ENCODE data around the gene FRRS1. TPM values are rescaled to one million over a fixed set of nuclear protein-coding genes. Genes with fewer than 3 reads are reported as not detected.

The FRRS1 gene
- total and polyA plus RNA-seq, 2 experiments from 2014 or later = 0.34 to 6.8 TPM

DNA sequence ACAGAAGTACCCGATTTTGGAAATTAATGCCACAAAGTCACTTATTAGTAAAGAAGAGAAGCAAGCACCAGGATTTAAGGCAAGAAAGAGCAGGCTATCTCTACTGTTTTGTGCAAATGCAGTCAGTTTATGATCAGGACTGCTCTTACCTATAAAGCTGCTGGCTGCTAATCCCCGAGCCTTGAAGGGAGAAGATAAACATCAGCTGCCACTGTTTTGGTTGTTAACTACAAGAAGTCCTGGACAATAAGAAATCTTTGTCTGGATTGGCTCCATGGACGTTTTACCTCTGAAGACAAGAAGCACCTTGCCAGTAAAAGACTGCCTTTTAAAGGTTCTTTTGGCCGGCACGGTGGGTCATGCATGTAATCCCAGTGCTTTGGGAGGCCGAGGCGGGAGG lies 21.4 kb downstream of the FRRS1 start:
- no peaks in the 10 kb centered on the region for H3K79me2 ChIP-seq (replicated peaks; ENCODE audit: insufficient read depth)
- H3K9me2 ChIP-seq (ENCODE audit: insufficient read depth) = no peaks in the 10 kb centered on the region
- H2AFZ ChIP-seq = no peak overlapping the region
- H3K27me3 ChIP-seq (ENCODE audit: insufficient read depth) = no peaks in the 10 kb centered on the region
- no peaks in the 10 kb centered on the region for H4K20me1 ChIP-seq (replicated peaks; ENCODE audit: insufficient read depth)
- Mint-ChIP-seq H3K27ac (no peak overlapping the region), H3K36me3 (ENCODE audit: low read depth) (peaks cover 9% of the 10 kb centered on the region; the same call in 1 of the 3 replicates), H3K9me3 (no peaks in the 10 kb centered on the region), H3K27me3 (ENCODE audit: insufficient read depth, low read depth, poor library complexity) (peaks cover 2% of the 10 kb centered on the region), H3K4me3 (no peak overlapping the region), H3K4me1 (peaks cover 8% of the 10 kb centered on the region; the same call in 1 of the 3 replicates)
- H3K36me3 ChIP-seq (ENCODE audit: insufficient read depth) = no peaks in the 10 kb centered on the region
- DNase-seq (ENCODE audit: low spot score) (no peak), ATAC-seq (no peak)
- H3K4me2 ChIP-seq = no peak overlapping the region
- H3K4me3 ChIP-seq = no peak overlapping the region
- H3F3A ChIP-seq (replicated peaks; ENCODE audit: low read depth) = no peaks in the 10 kb centered on the region
- TF ChIP-seq, protein P1, sequence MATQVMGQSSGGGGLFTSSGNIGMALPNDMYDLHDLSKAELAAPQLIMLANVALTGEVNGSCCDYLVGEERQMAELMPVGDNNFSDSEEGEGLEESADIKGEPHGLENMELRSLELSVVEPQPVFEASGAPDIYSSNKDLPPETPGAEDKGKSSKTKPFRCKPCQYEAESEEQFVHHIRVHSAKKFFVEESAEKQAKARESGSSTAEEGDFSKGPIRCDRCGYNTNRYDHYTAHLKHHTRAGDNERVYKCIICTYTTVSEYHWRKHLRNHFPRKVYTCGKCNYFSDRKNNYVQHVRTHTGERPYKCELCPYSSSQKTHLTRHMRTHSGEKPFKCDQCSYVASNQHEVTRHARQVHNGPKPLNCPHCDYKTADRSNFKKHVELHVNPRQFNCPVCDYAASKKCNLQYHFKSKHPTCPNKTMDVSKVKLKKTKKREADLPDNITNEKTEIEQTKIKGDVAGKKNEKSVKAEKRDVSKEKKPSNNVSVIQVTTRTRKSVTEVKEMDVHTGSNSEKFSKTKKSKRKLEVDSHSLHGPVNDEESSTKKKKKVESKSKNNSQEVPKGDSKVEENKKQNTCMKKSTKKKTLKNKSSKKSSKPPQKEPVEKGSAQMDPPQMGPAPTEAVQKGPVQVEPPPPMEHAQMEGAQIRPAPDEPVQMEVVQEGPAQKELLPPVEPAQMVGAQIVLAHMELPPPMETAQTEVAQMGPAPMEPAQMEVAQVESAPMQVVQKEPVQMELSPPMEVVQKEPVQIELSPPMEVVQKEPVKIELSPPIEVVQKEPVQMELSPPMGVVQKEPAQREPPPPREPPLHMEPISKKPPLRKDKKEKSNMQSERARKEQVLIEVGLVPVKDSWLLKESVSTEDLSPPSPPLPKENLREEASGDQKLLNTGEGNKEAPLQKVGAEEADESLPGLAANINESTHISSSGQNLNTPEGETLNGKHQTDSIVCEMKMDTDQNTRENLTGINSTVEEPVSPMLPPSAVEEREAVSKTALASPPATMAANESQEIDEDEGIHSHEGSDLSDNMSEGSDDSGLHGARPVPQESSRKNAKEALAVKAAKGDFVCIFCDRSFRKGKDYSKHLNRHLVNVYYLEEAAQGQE (IDR thresholded peaks at IDR 0.05; ENCODE audit: unreplicated experiment) = no peak
- TF ChIP-seq, protein P2, sequence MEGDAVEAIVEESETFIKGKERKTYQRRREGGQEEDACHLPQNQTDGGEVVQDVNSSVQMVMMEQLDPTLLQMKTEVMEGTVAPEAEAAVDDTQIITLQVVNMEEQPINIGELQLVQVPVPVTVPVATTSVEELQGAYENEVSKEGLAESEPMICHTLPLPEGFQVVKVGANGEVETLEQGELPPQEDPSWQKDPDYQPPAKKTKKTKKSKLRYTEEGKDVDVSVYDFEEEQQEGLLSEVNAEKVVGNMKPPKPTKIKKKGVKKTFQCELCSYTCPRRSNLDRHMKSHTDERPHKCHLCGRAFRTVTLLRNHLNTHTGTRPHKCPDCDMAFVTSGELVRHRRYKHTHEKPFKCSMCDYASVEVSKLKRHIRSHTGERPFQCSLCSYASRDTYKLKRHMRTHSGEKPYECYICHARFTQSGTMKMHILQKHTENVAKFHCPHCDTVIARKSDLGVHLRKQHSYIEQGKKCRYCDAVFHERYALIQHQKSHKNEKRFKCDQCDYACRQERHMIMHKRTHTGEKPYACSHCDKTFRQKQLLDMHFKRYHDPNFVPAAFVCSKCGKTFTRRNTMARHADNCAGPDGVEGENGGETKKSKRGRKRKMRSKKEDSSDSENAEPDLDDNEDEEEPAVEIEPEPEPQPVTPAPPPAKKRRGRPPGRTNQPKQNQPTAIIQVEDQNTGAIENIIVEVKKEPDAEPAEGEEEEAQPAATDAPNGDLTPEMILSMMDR (conservative IDR thresholded peaks at IDR 0.05; ENCODE audit: low read depth in 2 of 2) = no peak
- H3K27ac ChIP-seq (ENCODE audit: low read depth) = no peak overlapping the region
- H3K4me1 ChIP-seq (ENCODE audit: insufficient read depth) = no peaks in the 10 kb centered on the region

DNA sequence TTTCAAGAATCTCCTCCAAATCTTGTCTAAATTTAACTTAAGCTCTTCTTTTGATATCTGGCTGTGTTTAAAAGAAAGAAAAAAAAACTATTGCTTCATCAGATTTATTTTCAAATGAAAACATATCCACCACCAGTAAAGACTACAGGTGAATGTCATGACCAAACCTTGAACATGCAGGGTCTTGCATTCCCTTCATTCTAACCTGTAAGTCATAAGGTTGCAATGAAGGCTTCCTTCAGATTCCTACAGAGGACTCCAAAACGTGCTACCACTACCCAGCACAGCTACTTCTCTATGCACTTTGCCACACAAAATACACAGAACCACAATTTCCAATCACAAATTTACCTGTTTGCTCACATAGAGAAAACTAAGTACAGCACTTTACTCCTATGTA lies 26.3 kb downstream of the FRRS1 start:
- DNase-seq (ENCODE audit: low spot score) = no peak

DNA sequence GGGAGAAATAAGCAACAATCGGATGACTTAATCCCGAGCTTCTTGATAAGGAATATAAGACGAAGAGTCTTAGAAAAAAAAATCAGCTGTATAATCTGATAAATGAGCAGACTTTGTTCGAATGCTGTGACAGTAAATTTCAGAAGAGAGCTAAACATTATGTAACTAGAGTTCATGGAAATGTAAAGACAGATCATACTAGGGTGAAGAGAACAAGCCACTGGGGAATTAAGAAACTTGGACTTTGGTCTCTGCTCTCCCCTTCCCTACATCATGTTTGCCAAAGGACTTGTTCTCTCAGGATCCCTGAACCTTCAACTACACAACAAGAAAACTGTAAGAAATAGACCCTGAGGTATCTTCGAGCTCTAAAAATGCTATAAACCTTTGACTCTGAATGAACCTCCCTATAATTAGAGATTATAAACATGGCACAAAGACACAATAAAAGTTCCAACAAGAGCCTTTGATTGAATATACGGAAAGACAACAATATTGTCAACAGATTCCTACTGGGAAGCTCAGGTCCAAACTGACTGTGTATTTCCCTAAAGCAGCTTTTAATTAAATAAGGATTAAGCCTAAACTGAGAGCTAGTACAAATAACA lies 27.5 kb downstream of the FRRS1 start:
- H3K4me1 ChIP-seq (ENCODE audit: insufficient read depth) = no peaks in the 10 kb centered on the region
- no peak overlapping the region for H3K4me2 ChIP-seq
- H4K20me1 ChIP-seq (replicated peaks; ENCODE audit: insufficient read depth) = no peaks in the 10 kb centered on the region
- H3K36me3 Mint-ChIP-seq (ENCODE audit: low read depth) = 0 out of 3 replicates have a peak, but pooled peaks cover under 1% of the 10 kb centered on the region
- no peak overlapping the region; the same call in 1 of the 2 replicates for H3K27ac Mint-ChIP-seq
- no peaks in the 10 kb centered on the region for H3K9me3 Mint-ChIP-seq
- no peaks in the 10 kb centered on the region for H3F3A ChIP-seq (replicated peaks; ENCODE audit: low read depth)
- H3K4me3 Mint-ChIP-seq = no peak overlapping the region
- TF ChIP-seq, protein P2 (conservative IDR thresholded peaks at IDR 0.05; ENCODE audit: low read depth in 2 of 2) = no peak
- TF ChIP-seq, protein P3, sequence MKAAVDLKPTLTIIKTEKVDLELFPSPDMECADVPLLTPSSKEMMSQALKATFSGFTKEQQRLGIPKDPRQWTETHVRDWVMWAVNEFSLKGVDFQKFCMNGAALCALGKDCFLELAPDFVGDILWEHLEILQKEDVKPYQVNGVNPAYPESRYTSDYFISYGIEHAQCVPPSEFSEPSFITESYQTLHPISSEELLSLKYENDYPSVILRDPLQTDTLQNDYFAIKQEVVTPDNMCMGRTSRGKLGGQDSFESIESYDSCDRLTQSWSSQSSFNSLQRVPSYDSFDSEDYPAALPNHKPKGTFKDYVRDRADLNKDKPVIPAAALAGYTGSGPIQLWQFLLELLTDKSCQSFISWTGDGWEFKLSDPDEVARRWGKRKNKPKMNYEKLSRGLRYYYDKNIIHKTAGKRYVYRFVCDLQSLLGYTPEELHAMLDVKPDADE (IDR thresholded peaks at IDR 0.05) = no peak
- TF ChIP-seq EZH2 (IDR thresholded peaks at IDR 0.05; ENCODE audit: low read depth, unreplicated experiment) (no peak), NANOG (IDR thresholded peaks at IDR 0.05; ENCODE audit: borderline replicate concordance) (no peak), JUNB (IDR thresholded peaks at IDR 0.05; ENCODE audit: unreplicated experiment) (no peak), STAT1 (IDR thresholded peaks at IDR 0.05; ENCODE audit: unreplicated experiment) (no peak)
- H3K4me1 Mint-ChIP-seq = no peaks in the 10 kb centered on the region
- no peak overlapping the region for H2AFZ ChIP-seq
- no peak overlapping the region for H3K4me3 ChIP-seq
- no peak overlapping the region for H3K27ac ChIP-seq (ENCODE audit: low read depth)
- H3K9me2 ChIP-seq (ENCODE audit: insufficient read depth) = no peaks in the 10 kb centered on the region
- no peaks in the 10 kb centered on the region for H3K27me3 ChIP-seq (ENCODE audit: insufficient read depth)
- H3K36me3 ChIP-seq (ENCODE audit: insufficient read depth) = no peaks in the 10 kb centered on the region
- DNase-seq (ENCODE audit: low spot score) = no peak
- no peak for ATAC-seq
- peaks cover 2% of the 10 kb centered on the region for H3K27me3 Mint-ChIP-seq (ENCODE audit: insufficient read depth, low read depth, poor library complexity)
- no peaks in the 10 kb centered on the region for H3K79me2 ChIP-seq (replicated peaks; ENCODE audit: insufficient read depth)

More for the DNA sequence above, 26.3 kb downstream of the FRRS1 start:
- no peaks in the 10 kb centered on the region for H4K20me1 ChIP-seq (replicated peaks; ENCODE audit: insufficient read depth)
- no peak overlapping the region for H2AFZ ChIP-seq
- H3K27ac ChIP-seq (ENCODE audit: low read depth) = no peak overlapping the region
- no peaks in the 10 kb centered on the region for H3K79me2 ChIP-seq (replicated peaks; ENCODE audit: insufficient read depth)
- H3K36me3 ChIP-seq (ENCODE audit: insufficient read depth) = no peaks in the 10 kb centered on the region
- no peak for ATAC-seq
- Mint-ChIP-seq H3K4me1 (no peaks in the 10 kb centered on the region), H3K36me3 (ENCODE audit: low read depth) (0 out of 3 replicates have a peak, but pooled peaks cover 3% of the 10 kb centered on the region), H3K27me3 (ENCODE audit: insufficient read depth, low read depth, poor library complexity) (peaks cover 2% of the 10 kb centered on the region), H3K4me3 (no peak overlapping the region), H3K27ac (no peak overlapping the region), H3K9me3 (no peaks in the 10 kb centered on the region)
- H3K4me3 ChIP-seq = no peak overlapping the region
- no peak overlapping the region for H3K4me2 ChIP-seq
- TF ChIP-seq ZNF331 (CRISPR knock-in tag; IDR thresholded peaks at IDR 0.05; ENCODE audit: low read depth) = no peak
- H3K9me2 ChIP-seq (ENCODE audit: insufficient read depth) = no peaks in the 10 kb centered on the region
- H3K4me1 ChIP-seq (ENCODE audit: insufficient read depth) = no peaks in the 10 kb centered on the region
- H3K27me3 ChIP-seq (ENCODE audit: insufficient read depth) = no peaks in the 10 kb centered on the region
- H3F3A ChIP-seq (replicated peaks; ENCODE audit: low read depth) = no peaks in the 10 kb centered on the region
